SK-N-SH (cell line): ENCODE data around the gene CPN2.

Experiments used
- FOXM1 ChIP-seq: IDR thresholded peaks from 2 replicates; pipeline ENCODE4 v1.4.0; 2012; ENCODE audit warnings: low read depth, mild to moderate bottlenecking
- GABPA ChIP-seq: IDR thresholded peaks from 2 replicates; pipeline ENCODE4 v1.4.0; 2012; ENCODE audit warnings: low read depth, mild to moderate bottlenecking
- NFIC ChIP-seq: IDR thresholded peaks from 2 replicates; pipeline ENCODE4 v1.4.0; 2012; ENCODE audit warnings: borderline replicate concordance
- TCF12 ChIP-seq: IDR thresholded peaks from 2 replicates; pipeline ENCODE4 v1.4.0; 2012
- TF ChIP-seq, protein P1 (sequence below): fragments of 200-600 bp; sonication (generic); IDR thresholded peaks from 2 replicates; pipeline ENCODE4 v1.6.1; 2017; ENCODE audit warnings: antibody characterized with exemption, mild to moderate bottlenecking, moderate library complexity
- TF ChIP-seq, protein P2 (sequence below): IDR thresholded peaks from 2 replicates; pipeline ENCODE4 v1.4.0; 2012; ENCODE audit warnings: low read depth

DNA sequence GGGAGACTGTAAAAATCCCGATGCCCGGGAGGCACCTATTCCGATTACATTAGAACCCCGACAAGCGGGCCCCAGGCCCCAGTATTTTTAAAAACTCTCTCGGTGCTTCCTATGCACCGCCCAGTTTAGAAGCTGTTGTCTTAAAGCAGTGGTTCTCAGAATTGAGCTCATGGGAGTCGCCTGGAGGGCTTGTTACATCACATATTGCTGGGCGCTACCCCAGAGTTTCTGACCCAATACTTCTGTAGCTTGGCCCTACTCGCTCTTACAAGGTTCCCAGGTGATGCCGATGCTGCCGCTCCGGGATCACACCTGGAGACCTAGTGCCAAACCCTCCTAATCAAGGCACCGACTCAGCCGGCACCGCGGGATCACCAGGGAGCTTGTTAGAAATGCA is 35.2 kb downstream of the CPN2 start:
- TF ChIP-seq, protein P1, sequence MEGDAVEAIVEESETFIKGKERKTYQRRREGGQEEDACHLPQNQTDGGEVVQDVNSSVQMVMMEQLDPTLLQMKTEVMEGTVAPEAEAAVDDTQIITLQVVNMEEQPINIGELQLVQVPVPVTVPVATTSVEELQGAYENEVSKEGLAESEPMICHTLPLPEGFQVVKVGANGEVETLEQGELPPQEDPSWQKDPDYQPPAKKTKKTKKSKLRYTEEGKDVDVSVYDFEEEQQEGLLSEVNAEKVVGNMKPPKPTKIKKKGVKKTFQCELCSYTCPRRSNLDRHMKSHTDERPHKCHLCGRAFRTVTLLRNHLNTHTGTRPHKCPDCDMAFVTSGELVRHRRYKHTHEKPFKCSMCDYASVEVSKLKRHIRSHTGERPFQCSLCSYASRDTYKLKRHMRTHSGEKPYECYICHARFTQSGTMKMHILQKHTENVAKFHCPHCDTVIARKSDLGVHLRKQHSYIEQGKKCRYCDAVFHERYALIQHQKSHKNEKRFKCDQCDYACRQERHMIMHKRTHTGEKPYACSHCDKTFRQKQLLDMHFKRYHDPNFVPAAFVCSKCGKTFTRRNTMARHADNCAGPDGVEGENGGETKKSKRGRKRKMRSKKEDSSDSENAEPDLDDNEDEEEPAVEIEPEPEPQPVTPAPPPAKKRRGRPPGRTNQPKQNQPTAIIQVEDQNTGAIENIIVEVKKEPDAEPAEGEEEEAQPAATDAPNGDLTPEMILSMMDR: no peak
- TF ChIP-seq TCF12 (no peak), NFIC (no peak), GABPA (no peak), FOXM1 (no peak)
- TF ChIP-seq, protein P2, sequence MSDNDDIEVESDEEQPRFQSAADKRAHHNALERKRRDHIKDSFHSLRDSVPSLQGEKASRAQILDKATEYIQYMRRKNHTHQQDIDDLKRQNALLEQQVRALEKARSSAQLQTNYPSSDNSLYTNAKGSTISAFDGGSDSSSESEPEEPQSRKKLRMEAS: no peak
